Stimulated activated CD4-positive, alpha-beta T cell treated with anti-CD3 and anti-CD28 coated beads, Interleukin-15, amount 100 ng/mL, for 48 hours (primary cell): ENCODE data around the gene DNAH8.

Experiments
- DNase-seq, 2 donors: peaks; one replicate each; pipeline ENCODE4 v3.0.0-alpha.2; 2020; ENCODE audit warnings: low read depth in 2 of 2

DNAH8 gene

DNA sequence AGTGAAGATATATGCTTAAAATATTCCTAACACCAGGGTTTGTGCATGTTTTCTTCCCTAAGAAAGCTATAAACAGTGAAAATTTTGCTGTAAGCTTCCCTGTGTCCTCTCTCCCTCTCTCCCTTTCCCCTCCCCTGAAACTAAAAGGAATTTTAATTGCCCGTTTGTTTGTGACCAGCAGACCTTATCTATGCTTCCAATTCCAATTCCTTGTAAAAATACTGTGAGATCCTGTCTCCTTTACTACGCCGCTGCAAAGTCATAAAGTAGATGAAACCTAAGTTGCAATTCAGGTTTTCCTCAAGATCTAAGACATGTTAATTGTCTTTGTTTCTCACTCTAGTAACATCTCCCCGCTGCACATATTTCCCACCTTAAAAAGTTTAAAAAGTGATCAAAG is 82.3 kb downstream of the DNAH8 start:
- no peak for DNase-seq

DNA sequence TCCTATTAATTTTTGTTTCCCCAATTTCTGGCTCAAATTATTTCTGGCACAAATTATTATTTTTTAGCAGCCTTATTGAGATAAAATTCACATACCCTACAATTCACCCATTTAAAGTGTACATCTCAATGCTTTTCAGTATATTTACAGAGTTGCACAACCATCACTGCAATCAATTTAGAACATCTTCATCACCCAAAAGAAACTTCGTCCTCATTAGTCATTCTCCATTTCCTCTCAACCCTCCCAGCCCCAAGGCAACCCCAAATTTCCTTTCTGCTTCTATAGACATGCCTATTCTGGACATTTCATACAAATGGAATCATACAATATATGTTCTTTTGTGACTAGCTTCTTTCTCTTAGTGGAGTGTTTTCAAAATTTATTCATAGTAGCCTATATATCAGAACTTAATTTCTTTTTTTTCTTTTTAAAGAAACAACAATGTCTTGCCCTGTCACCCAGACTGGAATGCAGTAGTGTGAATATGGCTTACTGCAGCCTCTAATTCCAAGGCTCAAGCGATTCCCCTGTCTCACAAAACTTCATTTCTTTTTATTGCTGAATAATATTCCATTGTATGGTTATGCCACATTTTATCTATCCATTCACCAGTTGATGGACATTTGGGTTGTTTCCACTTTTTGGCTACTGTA is 84.5 kb downstream of the DNAH8 start:
- no peak for DNase-seq

DNA sequence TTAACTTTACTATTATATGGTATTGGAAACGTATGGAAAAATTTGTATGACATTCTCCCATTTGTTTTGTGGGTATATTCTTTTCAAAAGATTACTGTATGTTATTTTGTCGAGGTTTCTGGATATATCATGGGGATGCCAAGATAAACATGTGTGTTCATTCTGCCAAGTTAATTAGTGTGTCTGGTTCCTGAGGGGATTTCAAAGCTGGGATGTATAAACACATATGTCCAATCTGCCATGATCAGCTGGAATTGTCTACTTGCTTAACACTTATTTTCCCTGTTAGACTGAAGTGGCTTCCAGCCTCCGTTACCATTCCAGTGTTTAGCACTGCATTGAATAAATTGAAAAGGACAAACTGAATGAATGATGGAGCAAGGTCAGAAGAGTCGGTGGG is 86.2 kb downstream of the DNAH8 start:
- DNase-seq = no peak

DNA sequence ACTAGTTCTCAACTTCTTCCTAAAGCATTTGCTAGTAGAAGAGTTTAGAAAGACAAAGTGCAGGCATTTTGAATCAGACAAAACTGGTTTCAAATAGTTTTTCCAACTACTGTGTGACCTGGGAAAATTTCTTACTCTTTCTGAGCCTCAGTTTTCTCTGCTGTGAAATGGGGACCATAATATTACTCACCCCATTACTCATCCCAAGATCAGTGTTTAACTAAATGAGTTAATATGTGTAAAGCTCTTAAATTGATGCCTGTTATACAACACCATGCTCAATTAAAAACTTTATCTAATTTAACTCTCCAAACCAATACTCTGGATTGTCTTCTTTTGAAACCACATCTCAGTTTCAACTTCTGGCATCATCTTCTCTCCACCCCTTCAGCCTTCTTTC is 87.4 kb downstream of the DNAH8 start:
- no peak for DNase-seq

DNA sequence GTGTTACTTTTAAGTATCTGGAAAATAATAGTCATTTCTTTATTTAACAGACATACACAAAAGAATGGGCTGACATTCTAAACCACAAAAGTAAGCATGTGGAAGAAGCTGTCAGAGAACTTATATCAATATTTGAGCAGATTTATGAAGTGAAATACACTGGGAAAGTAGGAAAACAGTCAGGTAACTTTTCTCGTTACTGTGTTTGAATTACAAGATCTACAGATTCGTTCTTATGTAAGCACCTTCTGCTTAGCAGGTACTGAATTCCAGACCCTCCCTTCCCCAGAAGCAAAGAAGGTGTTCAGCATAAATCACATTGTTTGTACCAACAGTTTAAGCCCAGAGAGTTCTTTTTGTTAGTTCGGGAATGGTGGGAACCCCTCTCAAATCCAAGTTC is 88.0 kb downstream of the DNAH8 start:
- DNase-seq = no peak

DNA sequence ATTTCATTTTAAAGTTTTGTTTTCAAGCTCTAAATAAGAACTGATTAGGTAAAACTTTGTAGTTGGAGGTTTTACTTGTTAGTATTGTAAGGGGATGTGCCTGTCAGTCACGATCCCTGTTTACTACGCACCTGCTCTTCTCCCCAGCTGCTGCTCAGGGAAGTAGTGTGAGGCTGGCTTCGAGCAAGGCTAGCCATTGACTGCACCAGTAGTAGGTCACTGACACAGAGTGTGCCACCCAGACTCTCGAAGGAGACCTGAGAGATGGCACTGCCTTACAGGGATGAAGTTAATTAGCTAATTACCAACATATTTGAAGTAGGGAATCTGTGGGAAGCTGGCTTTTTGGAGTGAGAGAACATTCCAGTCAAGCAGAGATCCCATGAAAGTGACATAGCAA is 89.2 kb downstream of the DNAH8 start:
- no peak for DNase-seq

DNA sequence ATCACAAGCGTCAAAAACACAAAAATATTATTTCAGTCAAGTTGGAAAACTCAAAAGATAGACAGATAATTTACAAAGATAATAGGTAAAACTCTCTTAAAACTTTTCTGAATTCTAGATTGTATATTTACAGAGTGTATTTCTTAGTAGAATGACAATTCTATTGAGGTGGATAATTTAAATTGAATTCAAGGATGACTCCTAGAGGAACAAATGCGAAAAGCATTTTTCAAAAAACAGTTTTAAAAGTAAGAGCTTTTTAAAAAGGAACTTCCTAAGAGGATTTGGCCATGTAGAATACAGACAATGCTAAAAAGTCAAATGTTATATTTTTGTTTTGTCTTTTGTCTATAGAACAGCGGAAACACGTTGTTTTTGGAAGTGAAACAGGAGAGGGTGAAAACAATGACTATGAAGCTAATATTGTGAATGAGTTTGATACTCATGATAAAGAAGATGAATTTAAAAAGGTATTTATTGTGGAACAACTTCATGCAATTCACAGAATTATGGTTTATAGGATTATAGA is 90.1 kb downstream of the DNAH8 start:
- DNase-seq = no peak

DNA sequence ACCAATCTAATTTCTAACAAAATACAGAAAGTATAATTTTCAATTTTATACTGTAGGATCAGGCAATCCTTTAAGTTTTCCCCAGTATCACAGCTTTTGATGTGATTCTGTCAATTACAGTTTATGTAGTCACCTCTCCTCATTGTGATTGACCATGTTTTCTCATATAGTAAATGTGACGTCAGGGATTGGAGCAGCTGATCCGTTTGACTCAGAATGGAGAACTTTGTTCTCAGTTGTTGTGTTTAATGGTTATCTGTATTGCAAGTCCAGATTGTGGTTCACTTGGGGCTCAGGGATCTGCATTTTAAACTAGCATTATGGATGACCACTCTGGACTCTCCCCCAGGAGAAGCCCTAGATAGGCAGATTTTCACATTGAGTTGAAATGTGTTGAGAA is 90.6 kb downstream of the DNAH8 start:
- no peak for DNase-seq

DNA sequence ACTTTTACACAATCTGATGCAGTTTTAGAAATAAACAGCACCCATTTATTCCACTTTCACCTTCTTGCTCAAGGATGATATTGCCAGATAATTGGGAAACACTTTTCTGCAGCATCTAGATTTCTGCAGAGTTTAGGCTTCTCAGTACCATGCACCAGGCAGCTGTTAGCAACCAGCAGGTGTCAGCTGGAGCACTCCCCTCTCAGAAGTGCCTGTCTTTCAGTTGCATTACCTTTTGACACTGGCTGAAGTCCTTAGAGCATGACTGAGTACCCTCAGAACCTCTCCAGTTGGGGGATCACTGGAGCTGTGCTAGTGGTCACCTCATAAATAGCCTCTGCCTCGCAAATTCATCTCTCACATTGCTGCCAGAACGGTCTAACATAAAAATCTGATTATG is 91.2 kb downstream of the DNAH8 start:
- DNase-seq = no peak

DNA sequence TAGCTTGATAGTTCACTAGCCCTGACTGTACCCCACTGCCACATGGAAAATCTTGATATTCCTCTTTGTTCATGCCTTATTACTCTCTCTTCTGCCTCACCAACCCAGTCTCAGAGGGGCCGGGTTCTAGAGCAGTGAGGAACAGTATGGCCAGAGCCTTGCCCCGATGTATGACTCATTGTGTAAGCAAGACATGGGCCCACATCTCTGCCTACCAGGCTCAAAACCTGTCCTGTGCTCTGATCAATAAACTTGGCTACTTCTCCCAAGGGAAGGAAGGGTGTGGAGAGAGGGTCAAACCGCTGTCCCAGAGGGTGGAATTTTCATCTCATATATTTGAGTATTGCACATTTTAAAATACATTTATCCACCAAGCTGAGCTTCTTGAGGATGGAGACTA is 91.7 kb downstream of the DNAH8 start:
- DNase-seq = no peak

DNA sequence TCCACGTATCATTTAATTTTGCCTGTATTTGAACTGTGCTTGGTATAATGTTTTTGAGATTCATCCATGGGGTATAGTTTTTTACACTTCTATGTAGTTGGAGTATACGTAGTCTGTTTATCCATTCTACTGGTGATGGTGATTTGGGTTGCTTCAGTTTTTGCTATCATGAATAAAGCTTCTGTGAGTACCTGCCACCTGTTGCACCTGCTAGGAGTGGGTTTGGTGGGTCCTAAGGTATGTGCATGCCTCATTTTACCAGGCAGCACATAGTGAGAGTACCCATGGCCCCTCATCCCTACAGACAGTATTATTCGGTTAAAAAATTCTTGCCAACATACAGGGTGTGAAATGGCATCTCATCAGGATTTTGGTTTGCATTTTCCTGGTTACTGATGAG is 92.9 kb downstream of the DNAH8 start:
- DNase-seq = no peak

DNA sequence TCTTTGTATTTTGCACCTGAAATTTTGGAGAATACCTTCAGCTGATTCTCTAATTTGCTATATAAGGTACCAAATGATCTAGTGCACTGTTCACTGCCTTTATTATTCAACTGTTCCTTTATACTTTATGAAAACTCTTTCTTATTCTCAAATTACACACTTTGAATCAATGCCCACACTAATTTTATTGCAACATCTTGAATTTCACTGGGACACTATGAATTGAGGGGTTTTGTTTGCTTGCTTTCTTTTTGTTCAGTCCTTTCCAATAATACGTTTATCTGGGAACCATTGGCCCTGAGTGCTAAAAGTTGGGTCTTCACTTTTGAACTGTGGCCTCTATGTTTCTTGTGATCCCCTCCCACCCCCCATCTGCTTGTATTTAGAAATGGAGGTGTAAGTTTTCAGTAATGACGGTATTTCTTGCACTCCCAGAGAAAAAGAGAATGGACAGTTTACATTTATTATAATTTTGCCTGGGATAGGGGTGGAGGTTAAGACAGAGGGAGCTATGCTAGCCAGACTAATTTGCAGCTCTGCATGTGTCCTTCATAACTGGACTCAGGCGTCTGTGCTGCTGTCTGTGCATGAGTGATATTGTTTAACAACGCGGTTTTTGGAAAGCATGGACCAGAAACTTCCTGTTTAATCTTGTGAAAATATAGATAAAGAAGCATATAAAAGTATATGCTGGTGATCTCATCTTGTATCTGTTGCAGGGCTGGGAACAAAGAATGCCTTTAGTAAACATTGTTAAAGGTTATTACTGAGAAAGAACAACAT is 98.1 kb downstream of the DNAH8 start:
- DNase-seq = no peak

DNA sequence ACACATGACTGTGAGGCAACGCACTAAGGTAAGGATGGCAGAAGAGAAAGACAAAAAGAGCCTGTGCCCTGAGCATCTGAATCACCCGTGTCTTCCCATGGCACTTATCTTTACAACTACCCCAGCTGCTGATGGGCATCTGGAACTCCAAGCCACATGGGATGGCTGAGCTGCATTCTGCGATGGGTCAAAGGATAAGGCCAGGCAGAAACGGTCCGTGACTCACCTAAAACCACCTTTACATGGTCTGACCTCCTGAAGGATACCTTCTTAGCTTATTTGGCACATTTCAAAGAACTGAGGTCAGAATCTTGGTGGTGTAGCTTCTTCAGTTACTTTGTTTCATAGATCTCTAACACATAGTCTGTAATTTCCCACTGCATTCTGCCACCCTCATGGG is 99.7 kb downstream of the DNAH8 start:
- DNase-seq = no peak

DNA sequence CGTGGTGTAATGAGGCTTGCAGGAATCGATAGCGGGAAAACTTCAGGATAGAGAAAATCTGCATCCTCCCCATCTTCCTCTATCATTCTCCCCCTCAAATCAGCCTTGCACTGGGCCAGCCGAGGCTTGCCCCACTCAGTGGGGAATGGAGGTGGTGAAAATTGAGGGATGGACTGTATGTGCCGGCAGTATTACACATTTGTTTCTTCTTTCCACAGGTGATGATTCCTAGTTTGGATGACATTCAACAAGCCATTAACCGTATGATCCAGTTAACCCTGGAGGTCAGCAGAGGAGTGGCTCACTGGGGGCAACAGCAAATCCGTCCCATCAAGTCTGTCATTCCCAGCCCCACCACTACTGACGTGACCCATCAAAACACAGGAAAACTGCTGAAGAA is 100.1 kb downstream of the DNAH8 start:
- DNase-seq = no peak

DNA sequence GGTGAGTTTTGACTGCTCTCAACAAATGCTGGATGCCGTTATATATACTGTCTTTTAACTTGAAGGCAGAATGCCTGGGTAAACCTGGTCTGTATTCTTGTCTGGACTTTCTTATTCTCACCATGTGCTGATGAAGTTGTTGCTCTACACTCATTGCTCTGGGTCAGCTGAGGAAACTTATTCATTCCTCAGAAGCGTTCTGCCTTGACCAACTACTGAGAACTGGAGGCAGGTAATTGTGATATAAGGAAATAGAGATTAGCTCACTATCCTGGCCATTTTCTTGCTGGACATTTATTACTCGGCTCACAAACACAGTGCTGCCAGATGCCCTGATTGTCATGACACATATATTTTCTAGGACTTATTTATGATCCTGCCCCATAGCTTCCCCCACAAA is 103.6 kb downstream of the DNAH8 start:
- DNase-seq = no peak

DNA sequence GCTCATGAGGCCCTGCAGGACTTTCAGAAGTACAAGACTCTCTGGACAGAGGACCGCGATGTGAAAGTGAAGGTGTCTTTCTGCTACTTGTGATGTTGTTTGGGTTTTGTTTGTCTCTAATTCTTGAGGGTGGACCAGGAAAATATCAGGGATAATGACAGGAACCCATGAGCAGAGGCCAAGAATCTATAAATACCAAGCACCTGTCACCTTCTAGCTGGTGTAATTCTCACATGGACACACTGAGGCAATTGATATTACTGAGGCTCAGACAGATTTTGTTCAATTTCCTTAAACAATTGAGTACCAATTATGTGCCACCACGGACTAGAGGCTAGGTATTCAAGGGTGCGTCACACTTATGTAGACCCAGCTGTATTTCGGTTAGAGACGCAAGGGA is 107.9 kb downstream of the DNAH8 start:
- DNase-seq = no peak

DNA sequence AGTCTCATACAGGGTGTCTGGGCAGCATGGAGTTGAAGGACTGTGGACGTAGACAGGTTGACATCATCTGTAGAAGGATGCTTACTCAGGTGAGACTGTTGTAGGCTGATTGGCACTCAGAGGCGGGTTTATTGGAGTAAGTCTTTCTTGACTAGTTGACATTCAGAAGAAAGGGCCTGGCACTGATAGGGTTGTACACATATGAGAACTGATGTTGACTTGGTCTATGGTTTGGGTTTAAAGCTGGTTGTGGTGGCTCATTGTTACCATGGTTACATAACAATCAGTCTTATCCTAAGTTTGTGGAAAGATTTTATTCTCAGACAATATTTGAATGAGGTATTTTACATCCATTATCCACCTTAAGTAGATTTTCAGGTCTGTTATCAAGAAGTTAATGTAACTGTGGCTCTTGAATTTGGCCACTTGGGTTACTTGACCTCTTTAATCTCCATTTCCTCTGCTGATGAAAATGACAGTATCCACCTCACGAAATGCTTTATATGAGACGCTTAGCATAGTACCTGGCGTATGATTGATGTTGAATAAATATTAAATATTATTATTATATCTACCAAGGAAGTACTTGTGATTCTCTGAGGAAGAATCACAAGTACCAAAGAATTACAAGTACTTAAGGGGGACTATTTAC is 109.3 kb downstream of the DNAH8 start:
- DNase-seq = no peak

DNA sequence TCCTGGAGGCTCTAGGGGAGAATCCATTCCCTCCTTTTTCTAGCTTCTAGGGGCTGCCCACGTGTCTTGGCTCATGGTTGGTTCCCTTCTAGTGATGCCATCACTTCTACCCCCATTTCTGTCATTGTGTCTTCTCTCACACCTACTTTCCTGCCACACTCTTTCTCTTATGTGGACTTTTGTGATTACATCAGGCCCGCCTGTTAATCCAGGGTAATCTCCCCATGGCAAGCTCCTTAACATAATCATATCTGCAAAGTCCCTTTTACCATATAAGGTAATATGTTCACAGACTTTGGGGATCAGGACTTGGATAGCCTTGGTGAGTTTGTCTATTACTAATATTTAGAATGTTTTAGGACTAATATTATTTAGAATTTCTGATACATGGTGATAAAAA is 111.9 kb downstream of the DNAH8 start:
- DNase-seq = no peak

DNA sequence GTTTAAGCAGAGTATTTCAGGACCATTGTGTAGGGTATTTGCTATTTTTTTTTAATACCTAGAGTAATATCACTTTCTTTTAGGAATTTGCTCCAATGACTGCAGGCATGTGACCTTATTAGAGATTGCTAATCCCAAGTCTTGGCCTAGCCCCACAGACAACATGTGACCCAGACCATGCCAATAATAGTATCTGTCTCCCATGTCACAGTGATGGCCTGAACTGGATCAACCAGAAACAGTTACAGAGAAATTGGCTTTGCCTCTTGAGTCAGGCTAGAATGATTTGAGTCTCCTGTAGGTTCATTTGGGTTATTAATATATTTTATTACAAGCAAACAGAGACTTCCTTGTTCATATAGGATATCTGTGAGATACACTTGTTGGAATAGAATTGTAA is 116.8 kb downstream of the DNAH8 start:
- DNase-seq = no peak

DNA sequence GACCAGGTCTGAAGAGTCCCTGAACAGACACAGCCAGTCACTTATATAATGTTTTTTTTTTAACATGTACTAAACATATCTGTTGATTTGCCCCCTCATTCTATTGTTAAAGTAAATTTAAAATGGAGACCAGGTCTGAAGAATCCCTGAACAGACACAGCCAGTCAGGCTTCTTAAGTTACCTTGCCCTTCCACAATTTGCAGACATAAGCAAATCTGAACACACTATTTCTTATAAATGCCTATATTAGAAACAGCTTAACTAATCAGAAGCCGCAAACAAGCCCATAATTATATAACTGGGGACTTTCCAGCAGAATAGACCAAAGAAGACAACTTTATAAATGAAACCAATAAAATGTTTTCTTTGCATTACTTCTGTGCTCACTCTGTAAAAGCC is 118.2 kb downstream of the DNAH8 start:
- DNase-seq = no peak

DNA sequence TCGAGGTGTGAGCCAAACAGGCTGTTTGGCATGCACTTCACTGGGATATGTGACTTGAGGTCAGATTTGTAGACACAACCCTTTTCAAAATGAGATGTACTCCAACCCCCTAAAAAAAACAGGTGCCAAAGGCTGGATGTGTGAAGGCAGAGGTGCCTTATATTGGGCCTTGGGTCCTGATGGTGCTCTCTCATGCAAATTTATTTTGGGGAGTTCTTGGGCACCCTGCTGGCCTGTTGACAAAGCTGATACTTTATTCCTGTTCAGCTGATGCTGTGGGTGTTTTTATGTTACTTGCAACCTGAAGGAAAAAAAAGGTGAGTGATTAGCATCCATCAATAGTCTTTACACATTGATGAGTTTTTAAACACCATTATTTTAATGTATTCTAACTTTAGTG is 121.5 kb downstream of the DNAH8 start:
- no peak for DNase-seq

DNA sequence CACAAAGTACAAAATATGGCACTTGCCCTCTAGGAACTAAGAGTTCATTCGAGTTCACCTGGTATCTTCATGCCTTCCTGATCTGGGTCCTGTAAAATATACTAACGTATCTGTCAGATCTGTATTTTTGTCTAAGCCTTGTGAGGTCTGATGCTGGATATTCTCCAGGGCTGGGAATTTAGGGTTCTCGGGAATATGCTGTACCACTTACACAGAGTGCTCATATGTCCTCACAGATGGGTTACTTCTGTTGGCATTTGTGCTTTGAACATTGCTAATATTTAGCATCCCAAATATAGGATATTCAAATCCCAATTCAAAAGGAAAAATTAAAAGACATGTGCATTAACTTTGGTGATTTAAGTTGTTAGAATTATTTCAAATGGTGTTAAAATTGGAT is 122.0 kb downstream of the DNAH8 start:
- DNase-seq = no peak

DNA sequence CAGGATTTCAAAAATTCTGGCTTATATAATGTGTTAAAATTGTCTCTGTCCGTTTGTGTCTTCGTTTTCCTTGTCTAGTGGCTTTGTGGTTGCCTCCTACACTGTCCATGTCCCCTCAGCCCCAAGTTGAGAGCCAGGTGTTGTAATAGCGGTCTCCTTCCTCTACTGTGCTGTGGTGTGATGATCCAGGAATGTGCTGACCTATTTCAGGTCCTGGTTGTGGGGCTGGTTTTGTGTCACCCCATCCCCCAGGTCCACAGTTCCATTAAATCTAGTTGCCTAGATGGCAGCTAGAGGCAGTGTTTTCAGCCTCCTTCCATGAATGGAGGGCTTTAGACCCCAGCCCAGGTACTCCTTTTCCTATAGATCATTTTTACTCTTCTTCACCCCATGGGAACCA is 128.7 kb downstream of the DNAH8 start:
- DNase-seq = no peak
